HG02943 (cell line): ENCODE results near the gene TRDMT1.

ENCODE experiments used
- ATAC-seq: cut with Tn5 transposase; IDR thresholded peaks from one replicate; pipeline ENCODE4 v1.9.1; 2021; ENCODE audit warnings: mild to moderate bottlenecking, low read depth, moderate library complexity; ENCODE audit not compliant: unreplicated experiment

Gene TRDMT1

GRCh38 chr10:17109475-17110207 is 91.8 kb downstream of the TRDMT1 start:
- no peak for ATAC-seq

GRCh38 chr10:17109046-17109445 is 92.4 kb downstream of the TRDMT1 start:
- ATAC-seq: no peak

GRCh38 chr10:17106991-17107390 is 94.5 kb downstream of the TRDMT1 start:
- no peak for ATAC-seq

GRCh38 chr10:17101910-17102266 is 99.6 kb downstream of the TRDMT1 start:
- no peak for ATAC-seq

GRCh38 chr10:17101257-17101909 is 100.1 kb downstream of the TRDMT1 start:
- ATAC-seq: no peak

GRCh38 chr10:17100586-17100985 is 100.9 kb downstream of the TRDMT1 start:
- no peak for ATAC-seq

GRCh38 chr10:17098012-17098411 is 103.5 kb downstream of the TRDMT1 start:
- no peak for ATAC-seq
